ENCODE data around the gene GABARAPL1. TPM values are rescaled to one million over a fixed set of nuclear protein-coding genes. Genes with fewer than 3 reads are reported as not detected.

GABARAPL1 gene
- total and polyA plus RNA-seq, 2 of the 13 experiments (the other 11 are each of a cell fraction or from before 2014, with no cell fraction given) = 7.9 to 26.1 TPM

- no peaks in the 10 kb centered on the region for H3K9me3 ChIP-seq (ENCODE audit: low read length)
- POLR2A ChIA-PET = no interaction called here
- no peak overlapping the region for H3K4me3 ChIP-seq (replicated peaks in 1 of 3; ENCODE audit: insufficient read depth in 1 of 3, low read depth in 2 of 3, low read length in 3 of 3)
- 8% methylated on average over 3 of the region's 3 CpGs for whole genome bisulfite sequencing (ENCODE audit: low lambda C conversion rate)
- peaks cover 7% of the 10 kb centered on the region; the same call in 1 of the 2 replicates for H3K4me1 ChIP-seq (ENCODE audit: insufficient read depth, low read length)
- intact Hi-C loops (cut with micrococcal nuclease; ENCODE audit: unreplicated experiment) = no loop called here
- BruUV-seq (replicated peaks) = no TSS peak
- in situ Hi-C loops (cut with HindIII; ENCODE audit: extremely low pct_ligation_motif_present, low pct_unique_long_range_greater_than_20kb) = no loop called here
- DNase-seq (ENCODE audit: low spot score) = no peak
- H3K27me3 ChIP-seq (ENCODE audit: control insufficient read depth in 1 of 2, insufficient read depth in 2 of 2, low read length in 2 of 2) = 0 out of 5 replicates have a peak, but pooled peaks cover 0 to 1% of the 10 kb centered on the region in 2 experiments
- no peak overlapping the region for H3K9ac ChIP-seq (ENCODE audit: insufficient read depth, low read depth, low read length)
- CTCF ChIA-PET (ENCODE audit: low intra/inter-chr PET ratio, low total read pairs) = no interaction called here
- no peaks in the 10 kb centered on the region for H3K36me3 ChIP-seq (replicated peaks in 1 of 2; ENCODE audit: control insufficient read depth in 1 of 2, insufficient read depth in 2 of 2, low read length in 2 of 2)
- no peaks in the 10 kb centered on the region for H4K20me1 ChIP-seq (ENCODE audit: insufficient read depth, low read length)
- FAIRE-seq = no peak
- H3K4me2 ChIP-seq (ENCODE audit: low read depth, low read length) = no peak overlapping the region
- TF ChIP-seq NR2F6 (IDR thresholded peaks at IDR 0.05) (no peak), NR2F6 (CRISPR knock-in tag; IDR thresholded peaks at IDR 0.05) (no peak), BCLAF1 (IDR thresholded peaks at IDR 0.05) (no peak), ZNF383 (CRISPR knock-in tag; IDR thresholded peaks at IDR 0.05; ENCODE audit: borderline replicate concordance) (no peak), LBX2 (CRISPR knock-in tag; IDR thresholded peaks at IDR 0.05; ENCODE audit: borderline replicate concordance) (no peak), ARID2 (CRISPR knock-in tag; IDR thresholded peaks at IDR 0.05; ENCODE audit: borderline replicate concordance) (no peak), SP4 (CRISPR knock-in tag; IDR thresholded peaks at IDR 0.05) (no peak), ZNF331 (CRISPR knock-in tag; IDR thresholded peaks at IDR 0.05) (no peak), CERS6 (CRISPR knock-in tag; IDR thresholded peaks at IDR 0.05) (no peak), DPF2 (CRISPR knock-in tag; IDR thresholded peaks at IDR 0.05; ENCODE audit: borderline replicate concordance, low read depth) (no peak), ZNF703 (CRISPR knock-in tag; IDR thresholded peaks at IDR 0.05; ENCODE audit: borderline replicate concordance) (no peak), HCFC1 (IDR thresholded peaks at IDR 0.05; ENCODE audit: low read depth, low read length) (no peak), NR0B2 (CRISPR knock-in tag; IDR thresholded peaks at IDR 0.05) (no peak), ZNF333 (CRISPR knock-in tag; IDR thresholded peaks at IDR 0.05; ENCODE audit: borderline replicate concordance) (no peak)
- H3K79me2 ChIP-seq (ENCODE audit: insufficient read depth, low read length) = no peaks in the 10 kb centered on the region
- H2AFZ ChIP-seq (ENCODE audit: low read length) = no peak overlapping the region
- no peak for ATAC-seq
- H3K27ac ChIP-seq (ENCODE audit: extremely low read length, insufficient read depth, low read length) = no peak overlapping the region
Measured at GRCh38 chr12:10241290-10241689, 28.6 kb downstream of the GABARAPL1 start.
